SH-SY5Y (cell line): ENCODE measurements around the gene TSSK3.

Experiments used
- GATA2 ChIP-seq: IDR thresholded peaks from 2 replicates; pipeline ENCODE4 v1.6.1; 2011; ENCODE audit warnings: mild to moderate bottlenecking, low read depth, low read length
- GATA3 ChIP-seq: IDR thresholded peaks from 2 replicates; pipeline ENCODE4 v1.6.1; 2011; ENCODE audit warnings: low read depth, mild to moderate bottlenecking, low read length, moderate library complexity

The TSSK3 gene

GRCh38 chr1:32363713-32364112 is 1.4 kb downstream of the TSSK3 start:
- TF ChIP-seq GATA2 (no peak), GATA3 (no peak)

GRCh38 chr1:32364836-32365235 is 2.5 kb downstream of the TSSK3 start:
- no peak for TF ChIP-seq GATA3
- TF ChIP-seq GATA2 = no peak

- TF ChIP-seq GATA3 (no peak), GATA2 (no peak)
Observed at GRCh38 chr1:32365445-32365844, 3.1 kb downstream of the TSSK3 start.

GRCh38 chr1:32367912-32368635 is 5.7 kb downstream of the TSSK3 start:
- no peak for TF ChIP-seq GATA3
- no peak for TF ChIP-seq GATA2

GRCh38 chr1:32372149-32372756 is 9.9 kb downstream of the TSSK3 start:
- TF ChIP-seq GATA3 (no peak), GATA2 (no peak)

GRCh38 chr1:32373996-32374592 is 11.8 kb downstream of the TSSK3 start:
- no peak for TF ChIP-seq GATA2
- TF ChIP-seq GATA3 = no peak

GRCh38 chr1:32376199-32376598 is 13.9 kb downstream of the TSSK3 start:
- no peak for TF ChIP-seq GATA2
- no peak for TF ChIP-seq GATA3

- TF ChIP-seq GATA2 (no peak), GATA3 (no peak)
Observed at GRCh38 chr1:32377541-32378220, 15.3 kb downstream of the TSSK3 start.

GRCh38 chr1:32380057-32380456 is 17.7 kb downstream of the TSSK3 start:
- no peak for TF ChIP-seq GATA3
- no peak for TF ChIP-seq GATA2

- TF ChIP-seq GATA3 (no peak), GATA2 (no peak)
Observed at GRCh38 chr1:32386676-32387392, 24.5 kb downstream of the TSSK3 start.

GRCh38 chr1:32388641-32389040 is 26.3 kb downstream of the TSSK3 start:
- no peak for TF ChIP-seq GATA3
- TF ChIP-seq GATA2 = no peak

GRCh38 chr1:32390904-32391870 is 28.8 kb downstream of the TSSK3 start:
- TF ChIP-seq GATA3 (no peak), GATA2 (no peak)

GRCh38 chr1:32392325-32392724 is 30.0 kb downstream of the TSSK3 start:
- TF ChIP-seq GATA2 (no peak), GATA3 (no peak)

GRCh38 chr1:32393136-32393535 is 30.8 kb downstream of the TSSK3 start:
- TF ChIP-seq GATA2 (no peak), GATA3 (no peak)

GRCh38 chr1:32393832-32394140 is 31.4 kb downstream of the TSSK3 start:
- TF ChIP-seq GATA3 (no peak), GATA2 (no peak)
